GM23338 (cell line): ENCODE measurements around the gene GLUD2. TPM values are rescaled to one million over a fixed set of nuclear protein-coding genes. Genes with fewer than 3 reads are reported as not detected.

Experiments used
- ATAC-seq: fragments of 200-7000 bp; cut with Tn5 transposase; 3 replicates; pipeline ENCODE4 v1.9.1; 2020
- DNase-seq: peaks from one replicate; pipeline ENCODE4 v3.0.0-alpha.2; 2015; ENCODE audit warnings: low spot score
- H2AFZ ChIP-seq: fragments of 200-600 bp; sonication (generic); 2 replicates; pipeline ENCODE4 v1.8.0; 2016; ENCODE audit warnings: antibody characterized with exemption, mild to moderate bottlenecking, moderate library complexity
- H3F3A ChIP-seq: fragments of 200-600 bp; sonication (generic); replicated peaks from 2 replicates; pipeline ENCODE4 v1.8.0; 2017; ENCODE audit warnings: antibody characterized with exemption, mixed run types, low read depth
- H3K27ac ChIP-seq: fragments of 200-600 bp; sonication (generic); 2 replicates; pipeline ENCODE4 v1.6.1; 2016; ENCODE audit warnings: low read depth
- H3K27me3 ChIP-seq: fragments of 200-600 bp; sonication (generic); 2 replicates; pipeline ENCODE4 v1.8.0; 2016; ENCODE audit warnings: mild to moderate bottlenecking, mixed run types, moderate library complexity; ENCODE audit not compliant: insufficient read depth
- H3K36me3 ChIP-seq: fragments of 200-600 bp; sonication (generic); 2 replicates; pipeline ENCODE4 v1.8.0; 2016; ENCODE audit warnings: mild to moderate bottlenecking; ENCODE audit not compliant: insufficient read depth
- H3K4me1 ChIP-seq: fragments of 200-600 bp; sonication (generic); 2 replicates; pipeline ENCODE4 v1.8.0; 2016; ENCODE audit warnings: mild to moderate bottlenecking, moderate library complexity; ENCODE audit not compliant: insufficient read depth
- H3K4me2 ChIP-seq: fragments of 200-600 bp; sonication (generic); 2 replicates; pipeline ENCODE4 v1.7.1; 2017; ENCODE audit warnings: mixed run types
- H3K4me3 ChIP-seq: fragments of 200-600 bp; sonication (generic); 2 replicates; pipeline ENCODE4 v1.6.1; 2016; ENCODE audit warnings: mixed run types
- H3K79me2 ChIP-seq: fragments of 200-600 bp; sonication (generic); replicated peaks from 2 replicates; pipeline ENCODE4 v1.8.0; 2017; ENCODE audit warnings: mild to moderate bottlenecking; ENCODE audit not compliant: insufficient read depth
- H3K9me2 ChIP-seq: fragments of 200-600 bp; sonication (generic); 2 replicates; pipeline ENCODE4 v1.8.0; 2017; ENCODE audit not compliant: insufficient read depth
- H4K20me1 ChIP-seq: fragments of 200-600 bp; sonication (generic); replicated peaks from 2 replicates; pipeline ENCODE4 v1.8.0; 2017; ENCODE audit warnings: mild to moderate bottlenecking; ENCODE audit not compliant: insufficient read depth
- H3K27ac Mint-ChIP-seq: 2 replicates; pipeline ENCODE4 v1.8.0; 2020; ENCODE audit warnings: inconsistent platforms, mild to moderate bottlenecking, moderate library complexity, mixed read lengths
- H3K27me3 Mint-ChIP-seq: 3 replicates; pipeline ENCODE4 v1.8.0; 2022; ENCODE audit warnings: low read depth, mild to moderate bottlenecking, moderate library complexity, mixed read lengths, inconsistent platforms; ENCODE audit not compliant: insufficient read depth, poor library complexity
- H3K36me3 Mint-ChIP-seq: 3 replicates; pipeline ENCODE4 v1.8.0; 2021; ENCODE audit warnings: low read depth, mild to moderate bottlenecking, inconsistent platforms, moderate library complexity, mixed read lengths
- H3K4me1 Mint-ChIP-seq: 3 replicates; pipeline ENCODE4 v1.8.0; 2020; ENCODE audit warnings: mild to moderate bottlenecking, inconsistent platforms, mixed read lengths
- H3K4me3 Mint-ChIP-seq: 3 replicates; pipeline ENCODE4 v1.8.0; 2021; ENCODE audit warnings: moderate library complexity, mild to moderate bottlenecking, inconsistent platforms, mixed read lengths
- H3K9me3 Mint-ChIP-seq: 3 replicates; pipeline ENCODE4 v1.8.0; 2020; ENCODE audit warnings: moderate library complexity, mild to moderate bottlenecking, inconsistent platforms, mixed read lengths
- CREB1 ChIP-seq: fragments of 250-450 bp; sonication (Bioruptor Pico); IDR thresholded peaks from 2 replicates; pipeline ENCODE4 v1.5.0; 2020; ENCODE audit warnings: low read depth, mild to moderate bottlenecking, moderate library complexity
- ETS1 ChIP-seq: IDR thresholded peaks from 2 replicates; pipeline ENCODE4 v1.6.1; 2016; ENCODE audit warnings: antibody characterized with exemption
- EZH2 ChIP-seq: fragments of 200-600 bp; sonication (generic); IDR thresholded peaks from one replicate; pipeline ENCODE4 v1.8.0; 2017; ENCODE audit warnings: antibody characterized with exemption, mild to moderate bottlenecking, low read depth; ENCODE audit not compliant: unreplicated experiment
- EZH2phosphoT487 ChIP-seq: fragments of 200-600 bp; sonication (generic); IDR thresholded peaks from one replicate; pipeline ENCODE4 v1.8.1; 2018; ENCODE audit warnings: antibody characterized with exemption; ENCODE audit not compliant: unreplicated experiment
- JUNB ChIP-seq: IDR thresholded peaks from one replicate; pipeline ENCODE4 v1.6.1; 2016; ENCODE audit warnings: antibody characterized with exemption; ENCODE audit not compliant: unreplicated experiment
- NANOG ChIP-seq: IDR thresholded peaks from 2 replicates; pipeline ENCODE4 v1.6.1; 2016; ENCODE audit warnings: antibody characterized with exemption, borderline replicate concordance
- POLR2AphosphoS5 ChIP-seq: IDR thresholded peaks from 2 replicates; pipeline ENCODE4 v1.6.1; 2016; ENCODE audit warnings: antibody characterized with exemption, low read depth
- STAT1 ChIP-seq: IDR thresholded peaks from one replicate; pipeline ENCODE4 v1.6.1; 2016; ENCODE audit warnings: antibody characterized with exemption; ENCODE audit not compliant: unreplicated experiment
- ZNF114 ChIP-seq: fragments of 250-450 bp; sonication (Bioruptor Pico); IDR thresholded peaks from 2 replicates; pipeline ENCODE4 v1.5.0; 2020; ENCODE audit warnings: mild to moderate bottlenecking, moderate library complexity
- ZNF331 ChIP-seq: fragments of 250-450 bp; sonication (Bioruptor Pico); IDR thresholded peaks from 2 replicates; pipeline ENCODE4 v1.5.0; 2020; ENCODE audit warnings: low read depth, mild to moderate bottlenecking, moderate library complexity
- polyA plus RNA-seq: library from polyadenylated mRNA; unstranded; fragments of >200 nt; fragmentation: Nextera tagmentation; extraction: Ambion mirVana; gene quantifications from 2 replicates; pipeline ENCODE4 v1.2.1, GENCODE V29; 2016
- total RNA-seq: library from RNA; depleted of rRNA; stranded (reverse); fragments of >200 nt; shearing (Covaris generic); gene quantifications from 2 replicates; pipeline ENCODE4 v1.2.3, GENCODE V29; 2014
- TF ChIP-seq, protein P1 (sequence below), 2 experiments: fragments of 200-600 bp in 1 of 2; sonication (generic) in 1 of 2; conservative IDR thresholded peaks; 2 replicates each; pipeline versions ENCODE4 v1.5.1 to v1.6.1; 2016 to 2017; ENCODE audit warnings: antibody characterized with exemption in 2 of 2, low read depth in 2 of 2, mild to moderate bottlenecking in 2 of 2, moderate library complexity in 1 of 2
- TF ChIP-seq, protein P2 (sequence below): IDR thresholded peaks from one replicate; pipeline ENCODE4 v1.6.1; 2018; ENCODE audit warnings: antibody characterized with exemption; ENCODE audit not compliant: unreplicated experiment
- TF ChIP-seq, protein P3 (sequence below): fragments of 250-450 bp; sonication (Bioruptor Pico); IDR thresholded peaks from 2 replicates; pipeline ENCODE4 v1.5.0; 2020; ENCODE audit warnings: mild to moderate bottlenecking, moderate library complexity

GLUD2 gene
- total and polyA plus RNA-seq, 2 experiments from 2014 or later: 0.16 to 1.5 TPM

DNA sequence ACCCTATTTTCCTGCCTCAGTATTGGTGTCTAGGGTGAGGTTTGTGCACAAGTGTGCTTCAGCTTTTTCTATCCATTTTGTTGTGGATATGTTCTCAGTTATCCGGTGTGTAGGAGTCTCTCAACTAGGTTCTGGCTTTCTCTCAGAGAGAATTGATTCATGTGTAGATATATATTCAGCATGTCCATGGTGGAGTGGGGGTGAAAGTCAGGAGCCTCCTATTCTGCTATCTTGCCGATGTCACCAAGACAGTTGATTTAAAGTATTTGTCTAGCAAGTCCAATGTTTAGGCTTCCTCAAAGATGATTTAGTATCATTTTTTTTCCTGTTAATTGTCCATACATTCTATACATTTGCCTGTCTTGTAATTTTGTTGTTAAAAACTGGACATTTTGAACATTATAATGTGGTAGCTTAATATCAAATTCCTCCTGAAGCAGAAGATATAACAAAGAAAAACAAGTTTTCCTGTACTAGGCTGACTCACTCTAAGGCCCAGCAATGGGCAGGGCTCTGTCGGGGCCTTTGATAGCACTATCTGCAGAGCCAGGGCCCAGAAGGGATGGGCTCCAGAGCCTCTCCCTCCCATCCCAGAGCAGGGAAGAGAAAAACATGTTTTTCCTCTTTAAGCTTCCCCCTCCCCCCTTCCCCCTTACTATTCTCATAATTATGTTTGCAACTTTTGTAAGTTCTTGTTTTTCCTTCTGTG, 37.6 kb downstream of the GLUD2 start:
- no peak for ATAC-seq
- Histone ChIP-seq H2AFZ (no peak overlapping the region), H3K27me3 (no peaks in the 10 kb centered on the region), H3K4me1 (no peaks in the 10 kb centered on the region), H3K4me2 (no peak overlapping the region), H3K9me2 (no peaks in the 10 kb centered on the region), H3K36me3 (no peaks in the 10 kb centered on the region), H3F3A (no peaks in the 10 kb centered on the region), H3K27ac (no peak overlapping the region), H4K20me1 (no peaks in the 10 kb centered on the region), H3K79me2 (no peaks in the 10 kb centered on the region), H3K4me3 (no peak overlapping the region)
- no peak overlapping the region for H3K27ac Mint-ChIP-seq
- H3K36me3 Mint-ChIP-seq: no peaks in the 10 kb centered on the region; the same call in 2 of the 3 replicates
- peaks cover 4% of the 10 kb centered on the region; the same call in 2 of the 3 replicates for H3K9me3 Mint-ChIP-seq
- peaks cover 6% of the 10 kb centered on the region; the same call in 2 of the 3 replicates for H3K4me1 Mint-ChIP-seq
- H3K27me3 Mint-ChIP-seq: no peaks in the 10 kb centered on the region
- no peak for DNase-seq
- TF ChIP-seq CREB1 (CRISPR knock-in tag) (no peak), EZH2 (no peak), STAT1 (no peak), ETS1 (no peak), NANOG (no peak), EZH2phosphoT487 (no peak), ZNF331 (no peak), ZNF114 (CRISPR knock-in tag) (no peak), JUNB (no peak), POLR2AphosphoS5 (no peak)
- TF ChIP-seq, protein P1, sequence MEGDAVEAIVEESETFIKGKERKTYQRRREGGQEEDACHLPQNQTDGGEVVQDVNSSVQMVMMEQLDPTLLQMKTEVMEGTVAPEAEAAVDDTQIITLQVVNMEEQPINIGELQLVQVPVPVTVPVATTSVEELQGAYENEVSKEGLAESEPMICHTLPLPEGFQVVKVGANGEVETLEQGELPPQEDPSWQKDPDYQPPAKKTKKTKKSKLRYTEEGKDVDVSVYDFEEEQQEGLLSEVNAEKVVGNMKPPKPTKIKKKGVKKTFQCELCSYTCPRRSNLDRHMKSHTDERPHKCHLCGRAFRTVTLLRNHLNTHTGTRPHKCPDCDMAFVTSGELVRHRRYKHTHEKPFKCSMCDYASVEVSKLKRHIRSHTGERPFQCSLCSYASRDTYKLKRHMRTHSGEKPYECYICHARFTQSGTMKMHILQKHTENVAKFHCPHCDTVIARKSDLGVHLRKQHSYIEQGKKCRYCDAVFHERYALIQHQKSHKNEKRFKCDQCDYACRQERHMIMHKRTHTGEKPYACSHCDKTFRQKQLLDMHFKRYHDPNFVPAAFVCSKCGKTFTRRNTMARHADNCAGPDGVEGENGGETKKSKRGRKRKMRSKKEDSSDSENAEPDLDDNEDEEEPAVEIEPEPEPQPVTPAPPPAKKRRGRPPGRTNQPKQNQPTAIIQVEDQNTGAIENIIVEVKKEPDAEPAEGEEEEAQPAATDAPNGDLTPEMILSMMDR (conservative IDR thresholded peaks at IDR 0.05; ENCODE audit: low read depth in 2 of 2): no peak
- TF ChIP-seq, protein P2, sequence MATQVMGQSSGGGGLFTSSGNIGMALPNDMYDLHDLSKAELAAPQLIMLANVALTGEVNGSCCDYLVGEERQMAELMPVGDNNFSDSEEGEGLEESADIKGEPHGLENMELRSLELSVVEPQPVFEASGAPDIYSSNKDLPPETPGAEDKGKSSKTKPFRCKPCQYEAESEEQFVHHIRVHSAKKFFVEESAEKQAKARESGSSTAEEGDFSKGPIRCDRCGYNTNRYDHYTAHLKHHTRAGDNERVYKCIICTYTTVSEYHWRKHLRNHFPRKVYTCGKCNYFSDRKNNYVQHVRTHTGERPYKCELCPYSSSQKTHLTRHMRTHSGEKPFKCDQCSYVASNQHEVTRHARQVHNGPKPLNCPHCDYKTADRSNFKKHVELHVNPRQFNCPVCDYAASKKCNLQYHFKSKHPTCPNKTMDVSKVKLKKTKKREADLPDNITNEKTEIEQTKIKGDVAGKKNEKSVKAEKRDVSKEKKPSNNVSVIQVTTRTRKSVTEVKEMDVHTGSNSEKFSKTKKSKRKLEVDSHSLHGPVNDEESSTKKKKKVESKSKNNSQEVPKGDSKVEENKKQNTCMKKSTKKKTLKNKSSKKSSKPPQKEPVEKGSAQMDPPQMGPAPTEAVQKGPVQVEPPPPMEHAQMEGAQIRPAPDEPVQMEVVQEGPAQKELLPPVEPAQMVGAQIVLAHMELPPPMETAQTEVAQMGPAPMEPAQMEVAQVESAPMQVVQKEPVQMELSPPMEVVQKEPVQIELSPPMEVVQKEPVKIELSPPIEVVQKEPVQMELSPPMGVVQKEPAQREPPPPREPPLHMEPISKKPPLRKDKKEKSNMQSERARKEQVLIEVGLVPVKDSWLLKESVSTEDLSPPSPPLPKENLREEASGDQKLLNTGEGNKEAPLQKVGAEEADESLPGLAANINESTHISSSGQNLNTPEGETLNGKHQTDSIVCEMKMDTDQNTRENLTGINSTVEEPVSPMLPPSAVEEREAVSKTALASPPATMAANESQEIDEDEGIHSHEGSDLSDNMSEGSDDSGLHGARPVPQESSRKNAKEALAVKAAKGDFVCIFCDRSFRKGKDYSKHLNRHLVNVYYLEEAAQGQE: no peak
- TF ChIP-seq, protein P3, sequence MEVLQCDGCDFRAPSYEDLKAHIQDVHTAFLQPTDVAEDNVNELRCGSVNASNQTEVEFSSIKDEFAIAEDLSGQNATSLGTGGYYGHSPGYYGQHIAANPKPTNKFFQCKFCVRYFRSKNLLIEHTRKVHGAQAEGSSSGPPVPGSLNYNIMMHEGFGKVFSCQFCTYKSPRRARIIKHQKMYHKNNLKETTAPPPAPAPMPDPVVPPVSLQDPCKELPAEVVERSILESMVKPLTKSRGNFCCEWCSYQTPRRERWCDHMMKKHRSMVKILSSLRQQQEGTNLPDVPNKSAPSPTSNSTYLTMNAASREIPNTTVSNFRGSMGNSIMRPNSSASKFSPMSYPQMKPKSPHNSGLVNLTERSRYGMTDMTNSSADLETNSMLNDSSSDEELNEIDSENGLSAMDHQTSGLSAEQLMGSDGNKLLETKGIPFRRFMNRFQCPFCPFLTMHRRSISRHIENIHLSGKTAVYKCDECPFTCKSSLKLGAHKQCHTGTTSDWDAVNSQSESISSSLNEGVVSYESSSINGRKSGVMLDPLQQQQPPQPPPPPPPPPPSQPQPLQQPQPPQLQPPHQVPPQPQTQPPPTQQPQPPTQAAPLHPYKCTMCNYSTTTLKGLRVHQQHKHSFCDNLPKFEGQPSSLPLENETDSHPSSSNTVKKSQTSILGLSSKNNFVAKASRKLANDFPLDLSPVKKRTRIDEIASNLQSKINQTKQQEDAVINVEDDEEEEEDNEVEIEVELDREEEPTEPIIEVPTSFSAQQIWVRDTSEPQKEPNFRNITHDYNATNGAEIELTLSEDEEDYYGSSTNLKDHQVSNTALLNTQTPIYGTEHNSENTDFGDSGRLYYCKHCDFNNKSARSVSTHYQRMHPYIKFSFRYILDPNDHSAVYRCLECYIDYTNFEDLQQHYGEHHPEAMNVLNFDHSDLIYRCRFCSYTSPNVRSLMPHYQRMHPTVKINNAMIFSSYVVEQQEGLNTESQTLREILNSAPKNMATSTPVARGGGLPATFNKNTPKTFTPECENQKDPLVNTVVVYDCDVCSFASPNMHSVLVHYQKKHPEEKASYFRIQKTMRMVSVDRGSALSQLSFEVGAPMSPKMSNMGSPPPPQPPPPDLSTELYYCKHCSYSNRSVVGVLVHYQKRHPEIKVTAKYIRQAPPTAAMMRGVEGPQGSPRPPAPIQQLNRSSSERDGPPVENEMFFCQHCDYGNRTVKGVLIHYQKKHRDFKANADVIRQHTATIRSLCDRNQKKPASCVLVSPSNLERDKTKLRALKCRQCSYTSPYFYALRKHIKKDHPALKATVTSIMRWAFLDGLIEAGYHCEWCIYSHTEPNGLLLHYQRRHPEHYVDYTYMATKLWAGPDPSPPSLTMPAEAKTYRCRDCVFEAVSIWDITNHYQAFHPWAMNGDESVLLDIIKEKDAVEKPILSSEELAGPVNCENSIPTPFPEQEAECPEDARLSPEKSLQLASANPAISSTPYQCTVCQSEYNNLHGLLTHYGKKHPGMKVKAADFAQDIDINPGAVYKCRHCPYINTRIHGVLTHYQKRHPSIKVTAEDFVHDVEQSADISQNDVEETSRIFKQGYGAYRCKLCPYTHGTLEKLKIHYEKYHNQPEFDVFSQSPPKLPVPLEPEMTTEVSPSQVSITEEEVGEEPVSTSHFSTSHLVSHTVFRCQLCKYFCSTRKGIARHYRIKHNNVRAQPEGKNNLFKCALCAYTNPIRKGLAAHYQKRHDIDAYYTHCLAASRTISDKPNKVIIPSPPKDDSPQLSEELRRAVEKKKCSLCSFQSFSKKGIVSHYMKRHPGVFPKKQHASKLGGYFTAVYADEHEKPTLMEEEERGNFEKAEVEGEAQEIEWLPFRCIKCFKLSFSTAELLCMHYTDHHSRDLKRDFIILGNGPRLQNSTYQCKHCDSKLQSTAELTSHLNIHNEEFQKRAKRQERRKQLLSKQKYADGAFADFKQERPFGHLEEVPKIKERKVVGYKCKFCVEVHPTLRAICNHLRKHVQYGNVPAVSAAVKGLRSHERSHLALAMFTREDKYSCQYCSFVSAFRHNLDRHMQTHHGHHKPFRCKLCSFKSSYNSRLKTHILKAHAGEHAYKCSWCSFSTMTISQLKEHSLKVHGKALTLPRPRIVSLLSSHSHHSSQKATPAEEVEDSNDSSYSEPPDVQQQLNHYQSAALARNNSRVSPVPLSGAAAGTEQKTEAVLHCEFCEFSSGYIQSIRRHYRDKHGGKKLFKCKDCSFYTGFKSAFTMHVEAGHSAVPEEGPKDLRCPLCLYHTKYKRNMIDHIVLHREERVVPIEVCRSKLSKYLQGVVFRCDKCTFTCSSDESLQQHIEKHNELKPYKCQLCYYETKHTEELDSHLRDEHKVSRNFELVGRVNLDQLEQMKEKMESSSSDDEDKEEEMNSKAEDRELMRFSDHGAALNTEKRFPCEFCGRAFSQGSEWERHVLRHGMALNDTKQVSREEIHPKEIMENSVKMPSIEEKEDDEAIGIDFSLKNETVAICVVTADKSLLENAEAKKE: no peak
- H3K4me3 Mint-ChIP-seq: no peak overlapping the region
